PFSK-1 (cell line): ENCODE results near the gene EXTL1.

ENCODE experiments used
- FOXP2 ChIP-seq: optimal IDR thresholded peaks from 2 replicates; pipeline ENCODE3; 2011; ENCODE audit warnings: borderline replicate concordance, control low read depth, inconsistent platforms; ENCODE audit not compliant: insufficient read depth; ENCODE audit errors: extremely low read length, extremely low read depth
- POLR2AphosphoS5 ChIP-seq: IDR thresholded peaks from 2 replicates; pipeline ENCODE4 v1.6.1; 2012; ENCODE audit warnings: low read depth, mild to moderate bottlenecking, control low read depth, low read length, moderate library complexity
- SIN3A ChIP-seq: IDR thresholded peaks from 2 replicates; pipeline ENCODE4 v1.6.1; 2012; ENCODE audit warnings: mild to moderate bottlenecking, low read length, moderate library complexity, borderline replicate concordance; ENCODE audit not compliant: insufficient read depth
- TAF1 ChIP-seq: IDR thresholded peaks from 2 replicates; pipeline ENCODE4 v1.6.1; 2012; ENCODE audit warnings: low read length, control low read depth, borderline replicate concordance; ENCODE audit not compliant: insufficient read depth
- TF ChIP-seq, protein P1 (sequence below), 2 experiments: IDR thresholded peaks; 2 replicates each; pipeline versions ENCODE4 v1.6.1 to v1.8.0; 2011 to 2012; ENCODE audit warnings: low read depth in 2 of 2, low read length in 2 of 2, control low read depth in 1 of 2, inconsistent platforms in 1 of 2, mild to moderate bottlenecking in 1 of 2, moderate library complexity in 1 of 2; ENCODE audit not compliant: insufficient read depth in 1 of 2

EXTL1 gene

DNA sequence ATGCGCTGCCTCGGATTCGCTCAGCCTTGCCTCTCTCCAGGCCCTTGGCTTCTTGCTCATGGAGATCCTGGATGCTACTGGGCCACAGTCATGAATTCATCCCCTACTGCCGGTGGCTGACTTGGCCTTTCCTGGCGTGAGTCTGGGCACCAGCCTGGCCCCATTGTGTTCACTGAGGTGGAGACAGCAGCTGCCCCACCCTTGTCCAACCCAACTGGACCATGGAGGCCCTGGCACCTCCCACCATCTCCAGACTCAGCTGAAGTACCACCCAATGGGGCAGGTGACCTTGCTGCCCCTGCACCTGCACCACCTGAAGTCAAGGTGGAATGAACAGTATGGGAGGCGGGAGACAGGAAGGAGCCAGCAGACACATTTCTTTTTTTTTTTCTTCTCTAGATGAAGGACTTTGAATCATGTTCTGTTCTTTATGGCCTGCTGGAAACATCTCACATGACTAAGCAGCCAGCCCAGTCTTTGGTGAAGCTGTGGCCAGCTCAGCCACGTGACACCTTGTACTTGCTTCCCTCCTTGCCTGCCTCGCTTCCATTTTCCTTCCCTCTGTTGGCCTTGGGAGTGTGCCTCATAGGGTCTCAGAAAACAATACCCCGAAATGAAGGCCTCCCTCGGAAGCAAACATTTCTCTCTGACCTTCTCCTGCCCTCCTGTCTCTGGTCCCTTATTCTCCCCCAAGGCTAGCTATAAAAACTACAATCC lies 28.1 kb downstream of the EXTL1 start:
- no peak for TF ChIP-seq TAF1
- TF ChIP-seq, protein P1, sequence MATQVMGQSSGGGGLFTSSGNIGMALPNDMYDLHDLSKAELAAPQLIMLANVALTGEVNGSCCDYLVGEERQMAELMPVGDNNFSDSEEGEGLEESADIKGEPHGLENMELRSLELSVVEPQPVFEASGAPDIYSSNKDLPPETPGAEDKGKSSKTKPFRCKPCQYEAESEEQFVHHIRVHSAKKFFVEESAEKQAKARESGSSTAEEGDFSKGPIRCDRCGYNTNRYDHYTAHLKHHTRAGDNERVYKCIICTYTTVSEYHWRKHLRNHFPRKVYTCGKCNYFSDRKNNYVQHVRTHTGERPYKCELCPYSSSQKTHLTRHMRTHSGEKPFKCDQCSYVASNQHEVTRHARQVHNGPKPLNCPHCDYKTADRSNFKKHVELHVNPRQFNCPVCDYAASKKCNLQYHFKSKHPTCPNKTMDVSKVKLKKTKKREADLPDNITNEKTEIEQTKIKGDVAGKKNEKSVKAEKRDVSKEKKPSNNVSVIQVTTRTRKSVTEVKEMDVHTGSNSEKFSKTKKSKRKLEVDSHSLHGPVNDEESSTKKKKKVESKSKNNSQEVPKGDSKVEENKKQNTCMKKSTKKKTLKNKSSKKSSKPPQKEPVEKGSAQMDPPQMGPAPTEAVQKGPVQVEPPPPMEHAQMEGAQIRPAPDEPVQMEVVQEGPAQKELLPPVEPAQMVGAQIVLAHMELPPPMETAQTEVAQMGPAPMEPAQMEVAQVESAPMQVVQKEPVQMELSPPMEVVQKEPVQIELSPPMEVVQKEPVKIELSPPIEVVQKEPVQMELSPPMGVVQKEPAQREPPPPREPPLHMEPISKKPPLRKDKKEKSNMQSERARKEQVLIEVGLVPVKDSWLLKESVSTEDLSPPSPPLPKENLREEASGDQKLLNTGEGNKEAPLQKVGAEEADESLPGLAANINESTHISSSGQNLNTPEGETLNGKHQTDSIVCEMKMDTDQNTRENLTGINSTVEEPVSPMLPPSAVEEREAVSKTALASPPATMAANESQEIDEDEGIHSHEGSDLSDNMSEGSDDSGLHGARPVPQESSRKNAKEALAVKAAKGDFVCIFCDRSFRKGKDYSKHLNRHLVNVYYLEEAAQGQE (IDR thresholded peaks at IDR 0.05; ENCODE audit: insufficient read depth in 1 of 2, low read depth in 2 of 2, low read length in 2 of 2), result no peak
- TF ChIP-seq POLR2AphosphoS5, result no peak
- no peak for TF ChIP-seq SIN3A
- no peak for TF ChIP-seq FOXP2

DNA sequence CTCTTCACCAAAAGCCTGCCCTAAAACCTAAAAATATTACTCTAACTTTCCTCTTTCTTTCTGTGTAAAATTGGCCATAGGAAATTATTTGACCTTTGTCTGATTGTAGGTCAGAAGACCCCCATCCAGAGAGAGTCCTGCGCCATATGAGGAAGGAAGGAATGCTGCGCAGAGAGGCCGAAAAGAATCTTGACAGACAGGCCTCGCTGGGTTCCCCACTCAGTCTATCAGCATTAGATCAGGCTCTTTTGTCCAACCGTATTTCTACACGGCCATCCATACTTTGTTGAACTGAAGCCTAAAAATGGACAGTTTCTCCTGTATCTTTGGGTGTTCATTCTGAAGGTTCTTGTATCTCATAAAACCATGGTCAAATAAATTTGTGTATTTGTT lies 28.7 kb downstream of the EXTL1 start:
- TF ChIP-seq FOXP2 (no peak), TAF1 (no peak), POLR2AphosphoS5 (no peak), SIN3A (no peak)
- TF ChIP-seq, protein P1 (IDR thresholded peaks at IDR 0.05; ENCODE audit: insufficient read depth in 1 of 2, low read depth in 2 of 2, low read length in 2 of 2), result no peak

DNA sequence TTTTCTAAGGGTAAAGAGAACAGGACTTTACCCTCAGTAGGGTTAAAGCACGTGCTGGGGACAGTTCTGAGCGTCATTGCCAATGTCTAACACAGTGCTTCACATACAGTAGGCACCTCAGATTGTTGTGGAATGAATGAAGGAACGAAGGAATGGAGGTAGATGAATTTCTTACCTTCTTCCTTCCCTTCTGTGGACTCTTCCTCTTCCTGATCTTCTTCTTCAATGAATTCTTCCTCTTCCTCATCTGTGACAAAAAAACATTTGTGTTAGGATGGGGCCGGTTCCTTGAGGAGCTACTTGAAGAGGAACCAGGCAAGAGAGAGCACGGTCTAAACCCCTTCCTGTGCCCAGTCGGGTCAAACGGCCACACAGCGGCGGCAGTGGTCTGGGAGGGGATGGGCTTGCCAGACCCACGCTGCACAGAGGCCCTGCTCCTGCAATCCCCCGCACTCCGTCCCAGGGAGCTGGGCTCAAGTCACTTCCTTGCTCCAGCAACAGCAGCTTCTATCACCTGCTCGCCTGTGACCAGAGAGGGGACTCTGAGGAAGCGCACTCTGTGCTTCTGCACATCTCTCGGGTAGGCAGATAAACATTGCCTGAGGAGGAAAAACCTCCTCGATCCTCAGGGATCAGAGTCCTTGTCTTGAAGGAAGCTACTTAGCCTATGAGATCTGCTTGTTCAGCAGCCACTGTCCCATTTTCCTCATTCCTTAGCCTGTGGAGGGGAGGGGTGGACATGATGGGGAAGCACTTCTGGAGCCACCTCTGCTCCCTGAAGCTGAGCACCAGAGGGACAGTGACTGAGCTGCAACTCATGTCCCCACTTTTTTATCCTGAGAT lies 32.4 kb downstream of the EXTL1 start:
- TF ChIP-seq SIN3A (no peak), FOXP2 (no peak), TAF1 (no peak), POLR2AphosphoS5 (no peak)
- TF ChIP-seq, protein P1 (IDR thresholded peaks at IDR 0.05; ENCODE audit: insufficient read depth in 1 of 2, low read depth in 2 of 2, low read length in 2 of 2), result no peak

DNA sequence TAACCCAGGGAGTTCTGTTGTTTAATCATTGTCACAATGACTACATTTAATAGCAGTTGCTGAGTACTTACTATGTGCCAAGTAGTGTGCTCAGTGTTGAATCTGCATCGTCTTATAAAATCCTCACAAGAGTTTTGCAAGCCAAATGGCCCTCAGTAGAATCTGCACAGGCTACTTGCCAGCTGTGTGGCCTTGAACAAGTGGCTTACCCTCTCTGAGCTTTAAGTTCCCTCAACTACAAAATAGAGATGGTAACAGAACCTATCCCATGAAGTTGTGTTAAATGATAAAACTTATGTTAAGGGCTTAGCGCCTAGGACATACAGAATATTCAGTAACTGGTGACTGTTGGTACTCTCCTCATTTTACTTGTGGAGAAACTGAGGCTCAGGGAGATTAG lies 33.5 kb downstream of the EXTL1 start:
- TF ChIP-seq, protein P1 (IDR thresholded peaks at IDR 0.05; ENCODE audit: insufficient read depth in 1 of 2, low read depth in 2 of 2, low read length in 2 of 2), result no peak
- no peak for TF ChIP-seq POLR2AphosphoS5
- TF ChIP-seq SIN3A, result no peak
- no peak for TF ChIP-seq FOXP2
